ENCODE data around the gene ATXN7.

DNA sequence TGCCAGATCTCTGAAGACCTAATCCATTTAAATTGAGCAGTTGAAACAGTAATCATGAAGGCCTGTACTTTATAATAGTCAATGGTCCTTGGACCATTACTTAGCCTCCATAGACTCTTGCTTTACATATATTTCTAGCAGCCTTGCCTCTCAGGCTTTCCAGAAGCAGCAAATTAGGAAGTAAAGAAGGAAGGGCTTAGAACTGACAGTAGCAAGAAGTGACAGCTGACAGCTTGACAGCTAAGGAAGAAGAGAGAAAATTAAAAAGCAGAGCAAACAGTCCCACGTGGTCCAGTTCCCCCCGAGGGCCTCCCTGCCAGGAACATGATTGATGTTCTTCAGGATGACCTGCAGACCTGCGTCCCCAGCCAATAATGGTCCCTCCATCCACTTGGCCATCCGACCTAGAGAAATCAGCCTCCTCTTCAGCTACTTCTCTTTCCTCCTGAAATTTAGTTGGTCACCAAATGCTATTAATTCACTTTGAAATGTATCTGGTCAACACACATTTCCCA is 174.6 kb downstream of the ATXN7 start:
- TF ChIP-seq, protein P1, sequence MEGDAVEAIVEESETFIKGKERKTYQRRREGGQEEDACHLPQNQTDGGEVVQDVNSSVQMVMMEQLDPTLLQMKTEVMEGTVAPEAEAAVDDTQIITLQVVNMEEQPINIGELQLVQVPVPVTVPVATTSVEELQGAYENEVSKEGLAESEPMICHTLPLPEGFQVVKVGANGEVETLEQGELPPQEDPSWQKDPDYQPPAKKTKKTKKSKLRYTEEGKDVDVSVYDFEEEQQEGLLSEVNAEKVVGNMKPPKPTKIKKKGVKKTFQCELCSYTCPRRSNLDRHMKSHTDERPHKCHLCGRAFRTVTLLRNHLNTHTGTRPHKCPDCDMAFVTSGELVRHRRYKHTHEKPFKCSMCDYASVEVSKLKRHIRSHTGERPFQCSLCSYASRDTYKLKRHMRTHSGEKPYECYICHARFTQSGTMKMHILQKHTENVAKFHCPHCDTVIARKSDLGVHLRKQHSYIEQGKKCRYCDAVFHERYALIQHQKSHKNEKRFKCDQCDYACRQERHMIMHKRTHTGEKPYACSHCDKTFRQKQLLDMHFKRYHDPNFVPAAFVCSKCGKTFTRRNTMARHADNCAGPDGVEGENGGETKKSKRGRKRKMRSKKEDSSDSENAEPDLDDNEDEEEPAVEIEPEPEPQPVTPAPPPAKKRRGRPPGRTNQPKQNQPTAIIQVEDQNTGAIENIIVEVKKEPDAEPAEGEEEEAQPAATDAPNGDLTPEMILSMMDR (IDR thresholded peaks at IDR 0.05) = no peak
- TF ChIP-seq POLR2A (IDR thresholded peaks at IDR 0.05) (no peak), POLR2AphosphoS5 (IDR thresholded peaks at IDR 0.05; ENCODE audit: insufficient read depth in 1 of 2, low read depth in 1 of 2) (no peak)
